Smooth muscle cell of bladder (primary cell): ENCODE measurements around the gene CLK2. TPM values are rescaled to one million over a fixed set of nuclear protein-coding genes. Genes with fewer than 3 reads are reported as not detected.

Experiments
- total RNA-seq: library from RNA; depleted of rRNA; stranded (reverse); fragments of >200 nt; gene quantifications from 2 replicates; pipeline ENCODE4 v1.2.3, GENCODE V29; 2014

Gene CLK2
- 19.9 and 32.4 TPM in 2 replicates for total RNA-seq

GRCh38 chr1:155273343-155274245 is at the start of gene CLK2:
TSS of gene CLK2 (minus strand) at chr1:155273504. CDS start at chr1:155270977, 2,527 bp downstream.

GRCh38 chr1:155320661-155321617 is 47.6 kb upstream of the CLK2 start, which contains the start of gene RUSC1:
TSS of gene RUSC1 (plus strand) at chr1:155320894. CDS start at chr1:155321774, 880 bp downstream.

GRCh38 chr1:155308493-155309422 is 35.5 kb upstream of the CLK2 start, which contains the start of gene FDPS:
TSS of gene FDPS (plus strand) at chr1:155308866. CDS start at chr1:155309790, 924 bp downstream.

DNA sequence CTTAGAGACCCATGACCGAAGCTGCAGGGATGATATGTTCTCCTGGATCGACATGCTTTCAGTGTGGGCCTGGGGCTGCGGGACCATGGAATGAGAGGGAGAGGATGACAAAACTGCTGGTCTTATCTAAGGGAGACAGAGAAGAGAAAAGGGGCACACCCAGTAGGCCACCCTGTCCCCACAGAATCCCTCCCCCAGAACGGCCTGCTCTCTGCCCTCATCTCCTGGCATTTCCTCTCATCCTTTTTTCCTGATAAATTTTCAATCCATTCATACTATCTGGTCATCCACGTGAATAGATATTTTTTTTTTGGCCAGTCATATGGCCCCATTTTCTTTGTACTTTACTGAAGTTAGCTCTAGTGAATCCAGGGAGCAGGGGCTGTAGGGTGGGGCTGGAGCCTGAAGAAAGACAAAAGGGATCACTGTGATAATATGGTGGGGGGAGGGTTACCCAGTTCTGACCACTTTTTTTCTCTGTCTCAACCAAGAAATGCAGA is 28.1 kb upstream of the CLK2 start, which contains the start of gene PKLR:
TSS of gene PKLR (minus strand) at position 97 of the 500 bp plus-strand sequence. CDS start at position 54, 43 bp downstream.

GRCh38 chr1:155277070-155277901 is 4.0 kb upstream of the CLK2 start, which contains the start of gene HCN3:
TSS of gene HCN3 (plus strand) at chr1:155277463. CDS start at chr1:155277591, 128 bp downstream.

DNA sequence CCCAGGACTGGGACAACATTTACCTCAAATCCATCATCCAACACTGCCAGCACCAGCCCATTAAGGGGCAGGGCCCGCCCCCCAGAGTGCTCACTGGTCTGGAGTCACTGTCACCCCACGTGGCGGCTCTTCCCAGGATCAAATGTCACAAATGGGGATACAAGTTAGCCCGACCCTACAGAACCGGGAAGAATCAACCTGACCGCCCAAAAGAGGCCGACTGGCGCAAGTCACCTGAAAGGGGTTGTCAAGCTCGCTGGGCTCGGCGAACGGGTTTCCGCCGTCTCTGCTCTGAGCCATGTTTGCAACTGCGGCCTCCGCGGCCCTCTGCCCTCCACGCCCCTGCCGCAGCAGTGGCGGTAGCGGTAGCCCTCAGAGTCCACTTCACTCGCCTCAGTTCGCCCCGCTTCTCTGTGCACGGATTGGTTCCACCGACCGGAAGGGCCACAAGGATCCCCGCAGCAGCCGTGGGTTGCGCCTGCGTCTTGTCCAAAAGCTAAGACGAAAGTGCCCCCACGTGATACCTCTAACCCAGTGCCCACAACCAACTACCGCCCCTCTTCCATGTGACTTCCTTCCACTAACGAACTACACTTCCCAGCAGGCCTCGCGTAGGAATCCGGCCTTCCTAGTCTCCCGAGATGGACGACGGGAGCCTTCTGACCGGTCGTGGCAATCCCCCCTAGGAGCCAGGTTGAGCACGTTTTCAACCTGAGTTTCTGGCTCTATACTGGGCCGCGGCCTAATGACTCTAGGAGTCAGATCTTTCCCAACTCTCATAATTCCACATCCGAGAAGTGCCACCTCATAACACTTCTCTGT is 11.2 kb downstream of the CLK2 start, which contains the start of gene SCAMP3:
TSS of gene SCAMP3 (minus strand) at position 509 of the 822 bp plus-strand sequence. CDS start at position 300, 209 bp downstream.

GRCh38 chr1:155255243-155256007 is 17.9 kb downstream of the CLK2 start, which contains the start of gene ENTREP3:
TSS of gene ENTREP3 (minus strand) at chr1:155255483. CDS start at chr1:155254877, 606 bp downstream.

Other genes with a start within 250 kb of the CLK2 start
- under 0.01 TPM in 2 replicates for gene DCST2, start 239.7 kb downstream of the CLK2 start, total RNA-seq
- not detected in 2 replicates for gene DCST1, start 239.7 kb downstream of the CLK2 start, total RNA-seq
- gene ADAM15, start 222.2 kb downstream of the CLK2 start, total RNA-seq, result 46.2 and 70.4 TPM in 2 replicates
- 3.7 and 4.0 TPM in 2 replicates for gene EFNA4, start 209.8 kb downstream of the CLK2 start, total RNA-seq
- 0.14 and 0.83 TPM in 2 replicates for gene EFNA3, start 194.7 kb downstream of the CLK2 start, total RNA-seq
- gene EFNA1, start 145.6 kb downstream of the CLK2 start, total RNA-seq, result 0.71 and 1.1 TPM in 2 replicates
- gene SLC50A1, start 137.7 kb downstream of the CLK2 start, total RNA-seq, result 35.4 and 37.4 TPM in 2 replicates
- 45.9 and 52.1 TPM in 2 replicates for gene DPM3, start 133.0 kb downstream of the CLK2 start, total RNA-seq
- gene KRTCAP2, start 100.2 kb downstream of the CLK2 start, total RNA-seq, result 119 and 168 TPM in 2 replicates
- 2.3 and 2.5 TPM in 2 replicates for gene TRIM46, start 99.7 kb downstream of the CLK2 start, total RNA-seq
- gene THBS3, start 65.6 kb downstream of the CLK2 start, total RNA-seq, result 19.9 and 26.1 TPM in 2 replicates
- gene MTX1, start 64.8 kb downstream of the CLK2 start, total RNA-seq, result 42.7 and 44.5 TPM in 2 replicates
- gene ENTREP3, start 18.0 kb downstream of the CLK2 start, total RNA-seq, result 3.0 and 5.5 TPM in 2 replicates
- gene SCAMP3, start 11.1 kb downstream of the CLK2 start, total RNA-seq, result 34.3 and 37.8 TPM in 2 replicates
- gene HCN3, start 4.0 kb upstream of the CLK2 start, total RNA-seq, result 0.71 and 1.0 TPM in 2 replicates
- under 0.01 TPM in 1 of 2 replicates, not detected in the other for gene PKLR, start 27.9 kb upstream of the CLK2 start, total RNA-seq
- 357 and 395 TPM in 2 replicates for gene FDPS, start 35.4 kb upstream of the CLK2 start, total RNA-seq
- gene RUSC1, start 47.4 kb upstream of the CLK2 start, total RNA-seq, result 5.4 and 5.7 TPM in 2 replicates